Memory B cell (primary cell): ENCODE measurements around the gene OPCML.

Experiments
- ATAC-seq: fragments of 150-1000 bp; cut with Tn5 transposase; 2 replicates; pipeline ENCODE4 v1.10.0; 2021; ENCODE audit warnings: low read depth, mild to moderate bottlenecking, moderate library complexity
- DNase-seq, 2 donors: peaks; one replicate each; pipeline ENCODE4 v3.0.0; 2022; ENCODE audit warnings: low spot score in 2 of 2
- H3K27ac Mint-ChIP-seq: one replicate; pipeline ENCODE4 v1.8.0; 2022; ENCODE audit warnings: mild to moderate bottlenecking, moderate library complexity, mixed read lengths
- H3K27me3 Mint-ChIP-seq: one replicate; pipeline ENCODE4 v1.8.0; 2022; ENCODE audit warnings: mixed read lengths
- H3K36me3 Mint-ChIP-seq: one replicate; pipeline ENCODE4 v1.8.0; 2022; ENCODE audit warnings: mild to moderate bottlenecking, mixed read lengths
- H3K4me1 Mint-ChIP-seq: one replicate; pipeline ENCODE4 v1.8.0; 2022; ENCODE audit warnings: mixed read lengths
- H3K4me3 Mint-ChIP-seq: one replicate; pipeline ENCODE4 v1.8.0; 2022; ENCODE audit warnings: mild to moderate bottlenecking, moderate library complexity, mixed read lengths
- H3K9me3 Mint-ChIP-seq: one replicate; pipeline ENCODE4 v1.8.0; 2022; ENCODE audit warnings: mixed read lengths

The OPCML gene

GRCh38 chr11:132839236-132839945, 692.9 kb downstream of the OPCML start:
- DNase-seq (no peak), ATAC-seq (no peak)
- no peaks in the 10 kb centered on the region for H3K36me3 Mint-ChIP-seq
- H3K4me1 Mint-ChIP-seq, result no peaks in the 10 kb centered on the region
- peaks cover 5% of the 10 kb centered on the region for H3K9me3 Mint-ChIP-seq
- H3K4me3 Mint-ChIP-seq, result no peak overlapping the region
- no peaks in the 10 kb centered on the region for H3K27me3 Mint-ChIP-seq
- no peak overlapping the region for H3K27ac Mint-ChIP-seq

GRCh38 chr11:132838627-132839026, 693.7 kb downstream of the OPCML start:
- peaks cover 5% of the 10 kb centered on the region for H3K9me3 Mint-ChIP-seq
- ATAC-seq (no peak), DNase-seq (no peak)
- H3K4me1 Mint-ChIP-seq, result no peaks in the 10 kb centered on the region
- no peak overlapping the region for H3K4me3 Mint-ChIP-seq
- H3K27ac Mint-ChIP-seq, result no peak overlapping the region
- H3K27me3 Mint-ChIP-seq, result no peaks in the 10 kb centered on the region
- no peaks in the 10 kb centered on the region for H3K36me3 Mint-ChIP-seq

- Mint-ChIP-seq H3K27me3 (no peaks in the 10 kb centered on the region), H3K4me3 (no peak overlapping the region)
- no peak for ATAC-seq
Observed at GRCh38 chr11:132831272-132831671, 701.0 kb downstream of the OPCML start.

GRCh38 chr11:132824642-132825041, 707.7 kb downstream of the OPCML start:
- no peaks in the 10 kb centered on the region for H3K4me1 Mint-ChIP-seq

More at GRCh38 chr11:132831272-132831671, 701.0 kb downstream of the OPCML start:
- Mint-ChIP-seq H3K36me3 (no peaks in the 10 kb centered on the region), H3K9me3 (peaks cover 3% of the 10 kb centered on the region), H3K4me1 (no peaks in the 10 kb centered on the region), H3K27ac (no peak overlapping the region)
- DNase-seq, result no peak

DNA sequence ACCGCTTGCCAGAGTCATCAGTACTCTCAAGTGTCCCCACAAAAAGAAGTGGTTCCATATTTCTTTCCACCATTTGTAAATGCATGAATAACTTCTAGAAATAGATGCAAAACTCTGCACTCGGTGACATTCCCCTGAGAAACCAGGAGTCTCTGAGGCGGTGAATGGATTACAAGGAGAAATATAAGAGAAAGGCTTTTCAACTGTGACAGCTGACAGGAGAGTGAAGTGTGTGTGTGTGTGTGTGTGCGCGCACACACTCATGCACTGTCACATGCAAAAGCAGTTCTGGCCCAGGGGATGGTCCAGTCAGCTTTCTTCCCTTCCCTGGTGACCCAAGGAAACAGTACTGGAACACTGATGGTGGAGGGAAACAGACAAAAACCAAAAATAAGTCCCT, 710.0 kb downstream of the OPCML start:
- Mint-ChIP-seq H3K36me3 (no peaks in the 10 kb centered on the region), H3K9me3 (no peaks in the 10 kb centered on the region), H3K4me3 (no peak overlapping the region), H3K27me3 (no peaks in the 10 kb centered on the region), H3K4me1 (no peaks in the 10 kb centered on the region), H3K27ac (no peak overlapping the region)
- ATAC-seq, result no peak
- DNase-seq, result no peak

More at GRCh38 chr11:132824642-132825041, 707.7 kb downstream of the OPCML start:
- no peak for ATAC-seq
- no peak for DNase-seq
- H3K4me3 Mint-ChIP-seq, result no peak overlapping the region
- no peaks in the 10 kb centered on the region for H3K27me3 Mint-ChIP-seq
- H3K9me3 Mint-ChIP-seq, result no peaks in the 10 kb centered on the region
- H3K36me3 Mint-ChIP-seq, result no peaks in the 10 kb centered on the region
- no peak overlapping the region for H3K27ac Mint-ChIP-seq

- DNase-seq, result no peak
- no peak overlapping the region for H3K4me3 Mint-ChIP-seq
- H3K9me3 Mint-ChIP-seq, result no peaks in the 10 kb centered on the region
- no peaks in the 10 kb centered on the region for H3K27me3 Mint-ChIP-seq
- no peak for ATAC-seq
- no peaks in the 10 kb centered on the region for H3K4me1 Mint-ChIP-seq
- no peaks in the 10 kb centered on the region for H3K36me3 Mint-ChIP-seq
- H3K27ac Mint-ChIP-seq, result no peak overlapping the region
Observed at GRCh38 chr11:132821499-132821898, 710.8 kb downstream of the OPCML start.

GRCh38 chr11:132821014-132821413, 711.3 kb downstream of the OPCML start:
- H3K4me3 Mint-ChIP-seq, result no peak overlapping the region
- no peaks in the 10 kb centered on the region for H3K27me3 Mint-ChIP-seq
- ATAC-seq (no peak), DNase-seq (no peak)
- no peaks in the 10 kb centered on the region for H3K36me3 Mint-ChIP-seq
- no peaks in the 10 kb centered on the region for H3K9me3 Mint-ChIP-seq
- H3K27ac Mint-ChIP-seq, result no peak overlapping the region
- no peaks in the 10 kb centered on the region for H3K4me1 Mint-ChIP-seq

GRCh38 chr11:132818951-132819350, 713.4 kb downstream of the OPCML start:
- H3K4me1 Mint-ChIP-seq, result no peaks in the 10 kb centered on the region
- H3K36me3 Mint-ChIP-seq, result no peaks in the 10 kb centered on the region
- no peak overlapping the region for H3K27ac Mint-ChIP-seq
- no peaks in the 10 kb centered on the region for H3K9me3 Mint-ChIP-seq
- ATAC-seq (no peak), DNase-seq (no peak)
- no peaks in the 10 kb centered on the region for H3K27me3 Mint-ChIP-seq
- H3K4me3 Mint-ChIP-seq, result no peak overlapping the region

GRCh38 chr11:132817387-132817786, 714.9 kb downstream of the OPCML start:
- Mint-ChIP-seq H3K4me3 (no peak overlapping the region), H3K36me3 (no peaks in the 10 kb centered on the region), H3K27me3 (no peaks in the 10 kb centered on the region), H3K27ac (no peak overlapping the region), H3K9me3 (no peaks in the 10 kb centered on the region), H3K4me1 (no peaks in the 10 kb centered on the region)
- no peak for DNase-seq
- ATAC-seq, result no peak

DNA sequence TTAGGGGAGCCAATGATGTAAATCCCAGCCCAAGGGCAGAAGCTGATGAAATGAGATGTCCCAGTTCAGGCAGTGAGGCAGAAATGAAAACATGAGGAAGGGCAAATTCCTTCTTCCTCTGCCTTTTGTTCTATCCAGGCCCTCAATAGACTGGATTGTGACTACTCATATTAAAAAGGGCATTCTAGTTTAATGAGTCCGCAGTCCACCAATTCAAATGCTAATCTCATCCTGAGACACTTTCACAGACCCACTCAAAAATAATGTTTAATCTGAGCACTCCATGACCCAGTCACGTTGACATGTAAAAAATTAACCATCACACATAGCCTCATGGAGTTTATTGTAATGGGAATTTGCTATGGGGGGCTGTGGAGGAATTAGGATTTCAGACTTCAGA, 717.9 kb downstream of the OPCML start:
- ATAC-seq (no peak), DNase-seq (no peak)
- Mint-ChIP-seq H3K27ac (no peak overlapping the region), H3K9me3 (no peaks in the 10 kb centered on the region), H3K4me1 (no peaks in the 10 kb centered on the region), H3K4me3 (no peak overlapping the region), H3K27me3 (no peaks in the 10 kb centered on the region), H3K36me3 (no peaks in the 10 kb centered on the region)

GRCh38 chr11:132811649-132812048, 720.7 kb downstream of the OPCML start:
- no peak overlapping the region for H3K4me3 Mint-ChIP-seq
- H3K9me3 Mint-ChIP-seq, result peaks cover 2% of the 10 kb centered on the region
- no peaks in the 10 kb centered on the region for H3K36me3 Mint-ChIP-seq
- no peak overlapping the region for H3K27ac Mint-ChIP-seq
- no peaks in the 10 kb centered on the region for H3K4me1 Mint-ChIP-seq
- H3K27me3 Mint-ChIP-seq, result no peaks in the 10 kb centered on the region
- ATAC-seq, result no peak
- DNase-seq, result no peak

DNA sequence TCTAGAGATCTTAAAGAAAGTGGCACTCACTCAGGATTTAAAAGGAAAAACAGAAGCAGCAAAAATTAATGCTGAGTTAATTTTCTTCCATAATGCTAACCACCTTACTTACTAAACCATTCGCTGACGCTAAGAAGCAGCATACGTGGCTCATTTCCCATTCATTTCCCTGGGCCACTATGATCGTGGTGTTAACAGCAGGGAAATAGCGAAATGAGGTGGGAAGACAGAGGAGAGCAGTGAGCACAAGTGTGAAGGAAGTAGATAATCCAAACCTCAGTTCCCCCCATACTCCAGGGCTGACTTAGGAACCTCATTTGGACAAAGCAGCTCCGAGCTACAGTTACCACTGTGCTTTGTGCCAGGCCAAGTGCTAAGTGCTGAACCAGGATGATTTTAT, 723.2 kb downstream of the OPCML start:
- H3K4me1 Mint-ChIP-seq, result no peaks in the 10 kb centered on the region
- no peaks in the 10 kb centered on the region for H3K27me3 Mint-ChIP-seq
- DNase-seq (no peak), ATAC-seq (no peak)
- H3K27ac Mint-ChIP-seq, result no peak overlapping the region
- peaks cover 9% of the 10 kb centered on the region for H3K9me3 Mint-ChIP-seq
- H3K4me3 Mint-ChIP-seq, result no peak overlapping the region
- H3K36me3 Mint-ChIP-seq, result no peaks in the 10 kb centered on the region

DNA sequence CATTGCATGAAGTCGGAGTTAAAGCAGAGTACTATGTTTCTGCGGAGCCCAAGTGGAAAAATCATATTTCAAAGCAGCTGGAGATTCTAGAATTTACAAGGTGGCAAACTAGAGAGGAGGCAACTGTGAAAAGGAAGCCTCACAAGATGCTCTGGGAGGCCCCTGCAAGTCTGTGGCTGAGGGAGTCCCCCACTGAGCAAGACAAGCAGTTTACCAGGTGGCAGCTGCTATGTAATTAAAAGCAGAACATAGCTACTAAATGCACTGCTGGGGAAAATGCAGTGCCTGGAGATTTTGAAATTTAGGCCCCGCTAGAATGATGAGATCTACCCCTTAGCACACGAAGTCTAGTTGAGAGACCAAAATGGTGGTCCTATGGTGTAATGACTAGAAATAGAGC, 728.0 kb downstream of the OPCML start:
- ATAC-seq (no peak), DNase-seq (no peak)
- Mint-ChIP-seq H3K27me3 (no peaks in the 10 kb centered on the region), H3K27ac (no peak overlapping the region), H3K36me3 (no peaks in the 10 kb centered on the region), H3K4me3 (no peak overlapping the region), H3K4me1 (no peaks in the 10 kb centered on the region), H3K9me3 (peaks cover 9% of the 10 kb centered on the region)

- peaks cover 7% of the 10 kb centered on the region for H3K9me3 Mint-ChIP-seq
- no peak for ATAC-seq
- no peak for DNase-seq
- H3K4me3 Mint-ChIP-seq, result no peak overlapping the region
- H3K27me3 Mint-ChIP-seq, result no peaks in the 10 kb centered on the region
- H3K4me1 Mint-ChIP-seq, result no peaks in the 10 kb centered on the region
- no peak overlapping the region for H3K27ac Mint-ChIP-seq
- no peaks in the 10 kb centered on the region for H3K36me3 Mint-ChIP-seq
Observed at GRCh38 chr11:132803436-132803835, 728.9 kb downstream of the OPCML start.

- no peak for DNase-seq
- Mint-ChIP-seq H3K4me1 (no peaks in the 10 kb centered on the region), H3K27me3 (no peaks in the 10 kb centered on the region), H3K4me3 (no peak overlapping the region), H3K36me3 (no peaks in the 10 kb centered on the region), H3K27ac (no peak overlapping the region), H3K9me3 (peaks cover 7% of the 10 kb centered on the region)
- no peak for ATAC-seq
Observed at GRCh38 chr11:132802947-132803346, 729.4 kb downstream of the OPCML start.
